ENCODE results near the gene ITPKC.
A peak's percentile ranks its signal among the peaks of the same experiment; 100 is the strongest.
"Not testable (repeated sequence)": the region's sequence is repeated elsewhere in the genome, so short reads cannot be mapped to it uniquely, and the experiment has no call there.

Gene ITPKC

DNA sequence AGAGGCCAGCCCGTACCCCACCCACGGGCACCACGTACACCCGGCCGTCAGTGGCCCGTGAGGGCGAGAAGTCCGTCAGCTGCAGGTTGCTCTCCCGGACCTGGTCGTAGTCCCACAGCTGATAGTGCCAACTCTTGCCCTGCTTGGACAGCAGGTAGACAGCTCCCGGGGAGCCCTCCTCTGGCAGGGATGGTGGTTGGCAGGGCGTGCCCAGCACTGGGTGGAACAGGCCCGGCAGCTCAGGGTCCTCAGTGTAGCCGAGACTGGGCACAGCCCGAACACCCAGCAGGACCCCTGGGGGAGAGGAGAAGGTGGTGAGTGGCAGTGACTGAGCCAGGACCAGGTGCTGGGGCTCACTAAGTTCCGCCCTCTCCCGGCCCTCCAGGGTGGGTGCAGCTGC is 25.6 kb downstream of the ITPKC start:
- DNase-seq = no peak

DNA sequence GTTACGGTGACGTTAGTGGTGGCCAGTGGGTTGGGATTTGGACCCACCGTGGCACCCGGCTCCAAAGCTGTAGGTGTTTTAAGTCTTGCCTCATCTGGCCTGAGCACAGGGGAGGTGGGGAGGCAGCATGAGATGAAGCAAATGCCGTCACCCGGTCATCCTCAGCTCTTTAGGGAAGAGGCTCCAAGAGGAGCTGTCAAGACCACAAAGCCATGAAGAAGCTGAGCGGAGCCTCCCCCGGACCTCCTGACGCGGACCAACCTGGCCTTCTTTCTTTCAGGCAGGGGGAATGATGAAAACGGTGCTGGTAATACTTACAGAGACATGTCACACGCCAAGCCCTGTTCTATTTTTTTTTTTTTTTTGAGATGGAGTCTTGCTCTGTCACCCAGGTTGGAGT is 26.0 kb downstream of the ITPKC start:
- no peak for DNase-seq

DNA sequence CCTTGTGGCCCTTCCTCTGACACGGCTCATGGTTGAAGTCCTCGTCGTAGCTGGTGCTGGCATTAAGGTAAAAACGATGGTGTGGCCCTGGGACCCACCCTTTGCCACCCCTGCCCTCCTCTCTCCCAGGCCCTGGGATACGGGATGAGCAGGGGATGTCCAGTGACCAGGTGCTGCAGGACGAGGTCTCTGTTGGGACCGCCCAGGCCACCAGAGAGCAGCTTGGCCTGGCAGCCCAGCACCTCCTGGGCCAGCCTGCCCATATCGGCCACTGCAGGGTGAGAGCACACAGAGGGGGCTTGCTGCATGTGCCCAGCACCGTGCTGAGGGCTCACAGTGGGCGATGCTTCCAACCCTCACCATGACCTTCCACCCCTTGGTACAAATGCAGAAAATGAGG is 27.0 kb downstream of the ITPKC start:
- no peak for DNase-seq

DNA sequence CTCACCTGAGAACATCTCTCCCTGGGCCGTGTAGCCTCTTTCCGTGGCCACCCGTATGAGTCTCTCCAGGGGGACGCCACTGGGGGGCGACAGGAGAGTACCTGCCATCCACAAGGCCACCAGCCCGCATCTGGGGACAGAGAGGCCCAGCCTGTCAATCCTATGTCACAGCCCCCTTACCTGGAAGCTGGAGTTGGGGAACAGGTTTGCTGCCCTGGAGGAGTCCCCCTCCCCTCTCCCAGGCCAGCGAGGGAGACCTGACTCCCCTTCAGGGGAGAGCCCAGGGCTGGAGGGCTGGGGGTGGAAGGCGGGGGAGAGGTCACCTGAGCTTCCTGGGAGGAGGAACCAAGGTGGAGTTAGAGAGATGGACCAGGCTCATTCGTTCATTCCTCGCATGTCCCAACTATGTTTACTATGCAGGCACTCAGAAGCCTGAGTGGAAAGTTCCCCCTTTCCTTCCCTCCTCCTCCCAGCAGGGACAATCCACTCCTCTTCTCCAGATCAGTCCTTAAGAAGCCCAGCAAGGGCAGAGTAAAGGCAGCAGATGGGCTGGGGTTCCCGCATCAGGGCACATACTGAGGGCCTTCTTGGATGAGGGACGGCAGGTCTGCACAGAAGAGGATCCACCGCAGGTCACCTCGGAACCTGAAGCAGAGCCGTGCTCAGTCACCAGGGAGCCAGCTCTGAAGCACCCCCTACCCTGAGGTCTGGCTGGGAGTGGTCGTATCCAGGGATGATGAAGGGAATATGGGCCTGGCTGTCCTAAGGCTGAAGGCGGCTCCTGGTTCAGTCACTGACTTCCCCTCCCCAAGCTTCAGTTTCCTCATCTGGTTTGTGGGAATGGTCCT is 27.9 kb downstream of the ITPKC start:
- DNase-seq = no peak

DNA sequence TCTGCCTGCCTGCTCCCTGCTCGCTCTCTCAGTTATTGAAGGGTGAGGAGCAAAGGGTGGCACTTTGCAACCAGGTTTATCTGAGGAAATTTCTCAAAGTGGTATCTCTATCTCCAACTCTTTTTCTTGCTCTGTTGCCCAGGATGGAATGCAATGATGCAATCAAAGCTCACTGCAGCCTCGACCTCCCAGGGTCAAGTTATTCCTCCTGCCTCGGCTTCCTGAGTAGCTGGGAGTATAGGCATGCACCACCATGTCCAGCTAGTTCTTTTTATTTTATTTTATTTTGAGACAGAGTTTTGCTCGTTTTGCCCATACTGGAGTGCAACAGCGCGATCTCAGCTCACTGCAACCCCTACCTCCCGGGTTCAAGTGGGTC is 28.5 kb downstream of the ITPKC start:
- no peak for DNase-seq

DNA sequence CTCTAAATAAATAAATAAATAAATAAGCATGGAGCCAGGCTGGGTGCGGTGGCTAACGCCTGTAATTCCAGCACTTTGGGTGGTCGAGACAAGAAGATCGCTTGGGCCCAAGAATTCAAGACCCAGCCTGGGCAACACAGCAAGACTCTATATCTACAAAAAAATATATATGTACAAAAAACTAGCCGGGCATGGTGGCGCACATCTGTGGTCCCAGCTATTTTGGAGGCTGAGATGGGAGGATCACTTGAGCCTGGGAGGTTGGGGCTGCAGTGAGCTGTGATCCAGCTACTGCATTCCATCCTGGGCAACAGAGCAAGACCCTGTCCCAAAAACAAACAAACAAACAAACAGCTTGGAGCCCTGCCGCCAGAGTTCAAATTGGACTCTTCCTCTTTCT is 30.6 kb downstream of the ITPKC start:
- no peak for DNase-seq

DNA sequence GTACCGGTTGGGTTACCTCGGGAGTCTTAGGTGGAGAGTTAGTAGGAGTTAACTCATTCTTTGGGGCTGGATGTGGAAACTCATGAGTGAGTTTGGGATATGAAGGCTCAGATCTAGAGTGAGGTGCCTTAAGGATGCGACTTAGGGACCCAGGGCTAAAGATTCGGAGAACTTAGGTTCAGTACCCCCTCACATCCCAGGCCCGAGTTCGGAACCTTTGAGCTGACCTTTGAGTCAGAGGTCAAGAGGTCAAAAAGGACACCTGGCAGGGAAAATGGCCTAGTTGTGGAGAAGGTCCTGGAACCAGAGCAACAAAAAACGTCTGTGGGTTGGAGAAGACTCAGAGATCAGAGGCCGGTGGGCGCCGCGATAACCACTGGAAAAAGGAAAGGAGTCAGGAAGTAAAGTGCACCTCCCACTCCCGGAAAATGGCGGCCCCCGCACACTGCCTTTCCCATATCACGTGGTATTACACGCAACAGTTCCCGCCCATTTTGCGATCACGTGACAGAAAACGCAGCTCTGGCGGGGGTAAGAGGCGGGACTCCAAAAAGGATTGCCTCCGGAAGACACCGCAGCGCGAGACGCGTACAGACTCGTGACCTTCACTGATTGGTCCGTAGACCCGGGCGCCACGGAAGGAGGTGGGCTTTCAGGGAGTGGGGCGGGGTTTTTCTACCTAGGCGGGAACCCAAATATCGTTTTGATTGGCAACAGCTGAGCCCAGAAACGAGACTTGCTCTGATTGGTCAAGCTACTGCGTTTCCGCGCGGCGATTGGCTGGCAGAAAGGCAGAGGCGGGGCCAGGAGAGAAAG is 33.4 kb downstream of the ITPKC start, which contains the start of gene ACTMAP:
TSS of gene ACTMAP (minus strand) at position 420 of the 816 bp plus-strand sequence. CDS start 674 bp downstream, outside the sequence.
- DNase-seq = peak; percentile 97 to 99

DNA sequence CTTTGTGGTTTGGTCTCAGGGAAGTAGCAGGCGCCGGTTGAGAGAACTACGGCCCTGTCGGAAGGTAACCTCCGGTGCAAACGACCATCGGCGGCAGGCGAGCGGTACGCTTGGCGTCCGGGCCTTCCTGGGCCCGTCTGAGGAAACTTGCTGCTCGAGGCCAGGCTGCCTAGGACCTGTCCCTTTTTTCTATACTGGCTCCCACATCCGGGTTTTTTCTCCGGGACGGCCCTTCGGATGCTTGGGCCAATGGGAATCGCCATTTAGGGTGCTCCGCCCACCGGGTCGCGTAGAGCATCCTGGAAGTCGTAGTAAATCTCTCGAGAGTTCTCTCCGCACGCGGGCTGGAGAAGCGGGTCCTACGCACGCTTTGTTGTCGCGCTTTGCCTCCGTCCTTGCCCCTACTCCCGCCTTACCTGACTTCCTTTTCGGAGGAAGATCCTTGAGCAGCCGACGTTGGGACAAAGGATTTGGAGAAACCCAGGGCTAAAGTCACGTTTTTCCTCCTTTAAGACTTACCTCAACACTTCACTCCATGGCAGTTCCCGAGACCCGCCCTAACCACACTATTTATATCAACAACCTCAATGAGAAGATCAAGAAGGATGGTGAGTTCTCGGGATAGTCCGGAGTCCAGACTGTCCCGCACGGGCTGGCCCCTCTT is 34.1 kb downstream of the ITPKC start, which contains the start of gene SNRPA:
TSS of gene SNRPA (plus strand) at position 330 of the 664 bp plus-strand sequence. CDS start at position 536, 206 bp downstream.
- peak; percentile 90 to 95 for DNase-seq

DNA sequence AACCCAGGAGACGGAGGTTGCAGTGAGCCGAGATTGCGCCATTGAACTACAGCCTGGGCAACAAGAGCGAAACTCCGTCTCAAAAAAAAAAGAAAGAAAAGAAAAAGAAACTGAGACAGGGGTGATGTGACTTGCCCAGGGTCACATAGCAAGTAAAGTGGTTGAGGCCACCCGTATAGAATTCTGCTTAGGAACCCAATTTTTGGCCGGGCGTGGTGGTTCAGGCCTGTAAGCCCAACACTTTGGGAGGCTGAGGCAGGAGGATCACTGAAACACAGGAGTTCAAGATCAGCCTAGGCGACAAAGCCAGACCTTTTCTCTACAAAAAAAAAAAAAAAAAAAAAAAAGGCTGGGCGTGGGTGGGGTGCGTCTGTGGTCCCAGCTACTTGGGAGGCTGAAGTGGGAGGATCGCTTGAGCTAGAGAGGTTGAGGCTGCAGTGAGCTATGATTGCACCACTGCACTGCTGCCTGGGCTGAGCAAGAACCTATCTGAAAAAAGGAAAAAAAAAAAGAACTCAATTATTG is 35.4 kb downstream of the ITPKC start:
- DNase-seq = no peak

DNA sequence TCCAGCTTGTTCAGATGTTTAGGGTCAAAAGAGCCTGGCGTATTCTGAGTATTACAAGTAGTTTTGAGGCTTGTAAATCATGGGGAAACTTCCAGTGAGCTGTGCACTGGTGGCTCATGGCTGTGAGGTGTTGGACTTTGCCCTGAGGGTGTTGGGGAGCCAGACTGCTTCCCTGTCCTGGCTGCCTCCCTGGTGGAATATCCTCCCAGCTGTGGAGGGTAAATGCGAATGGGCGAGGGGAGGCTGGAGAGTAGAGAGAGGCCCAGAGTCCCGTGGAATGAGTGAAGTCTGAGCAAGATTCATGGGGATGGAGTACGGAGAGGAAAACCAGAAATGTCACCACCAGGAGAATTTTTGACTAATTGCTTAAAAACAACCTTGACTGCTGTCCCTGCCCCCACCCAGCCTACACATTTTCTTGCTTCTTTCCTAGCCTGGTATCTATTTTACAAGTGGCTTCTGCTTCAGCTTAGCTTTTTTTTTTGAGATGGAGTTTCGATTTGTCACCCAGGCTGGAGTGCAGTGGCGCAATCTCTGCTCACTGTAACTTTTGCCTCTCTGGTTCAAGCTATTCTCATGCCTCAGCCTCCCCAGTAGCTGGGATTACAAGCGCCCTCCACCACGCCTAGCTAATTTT is 37.8 kb downstream of the ITPKC start:
- peak; percentile 14 to 27 for DNase-seq

DNA sequence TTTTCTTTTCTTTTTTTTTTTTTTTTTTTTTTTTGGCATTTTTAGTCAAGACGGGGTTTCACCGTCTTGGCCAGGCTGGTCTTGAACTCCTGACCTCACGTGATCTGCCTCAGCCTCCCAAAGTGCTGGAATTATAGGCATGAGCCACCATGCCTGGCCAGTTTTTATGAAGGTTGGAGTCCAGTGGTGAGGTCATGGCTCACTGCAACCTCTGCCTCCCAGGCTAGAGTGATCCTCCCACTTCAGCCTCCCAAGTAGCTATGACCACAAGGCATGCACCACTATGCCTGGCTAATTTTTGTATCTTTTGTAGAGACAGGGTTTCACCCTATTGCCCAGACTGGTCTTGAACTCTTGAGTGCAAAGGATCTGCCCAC is 38.3 kb downstream of the ITPKC start:
- no peak for DNase-seq

DNA sequence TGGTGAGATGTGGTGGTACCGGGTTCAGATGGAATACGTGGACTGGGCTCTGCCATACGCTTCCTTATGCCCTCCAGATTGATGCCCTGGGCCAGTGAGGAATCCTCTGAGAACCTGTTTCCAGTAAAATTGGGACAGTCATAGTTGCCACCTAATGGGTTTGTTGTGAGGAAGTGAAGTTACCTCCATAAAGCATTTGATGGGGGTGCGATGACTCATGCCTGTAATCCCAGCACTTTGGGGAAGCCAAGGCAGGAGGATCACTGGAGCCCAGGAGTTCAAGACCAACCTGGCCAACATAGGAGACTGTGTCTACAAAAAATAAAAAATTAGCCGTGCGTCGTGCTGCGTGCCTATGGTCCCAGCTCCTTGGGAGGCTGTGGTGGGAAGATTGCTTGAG is 38.9 kb downstream of the ITPKC start:
- DNase-seq = no peak

DNA sequence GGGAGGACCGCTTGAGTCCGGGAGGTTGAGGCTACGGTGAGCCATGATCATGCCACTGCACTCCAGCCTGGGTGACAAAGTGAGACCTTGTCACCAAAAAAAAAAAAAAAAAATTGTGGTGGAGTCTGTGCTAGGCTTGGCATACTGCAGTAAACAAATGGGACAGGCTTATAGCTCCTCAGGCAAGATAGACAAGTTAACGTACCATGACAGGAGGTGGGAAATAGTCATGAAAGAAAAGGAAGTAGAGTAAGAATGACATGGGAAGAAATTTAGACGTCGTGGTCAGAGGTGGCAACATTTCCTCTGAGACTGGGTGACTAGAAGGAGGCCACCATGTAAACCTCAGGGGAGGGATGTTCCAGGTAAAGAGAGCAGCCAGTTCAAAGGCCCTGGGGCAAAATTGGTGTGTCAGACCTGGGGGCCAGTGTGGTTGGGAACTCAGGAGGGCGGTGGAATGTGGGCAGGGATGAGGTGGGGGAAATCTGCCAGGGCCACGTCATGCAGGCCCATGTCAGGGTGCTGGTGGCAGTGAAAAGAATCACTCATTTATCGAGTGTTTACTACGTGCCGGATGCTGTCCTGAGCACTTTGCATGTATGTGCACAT is 39.7 kb downstream of the ITPKC start:
- no peak for DNase-seq

DNA sequence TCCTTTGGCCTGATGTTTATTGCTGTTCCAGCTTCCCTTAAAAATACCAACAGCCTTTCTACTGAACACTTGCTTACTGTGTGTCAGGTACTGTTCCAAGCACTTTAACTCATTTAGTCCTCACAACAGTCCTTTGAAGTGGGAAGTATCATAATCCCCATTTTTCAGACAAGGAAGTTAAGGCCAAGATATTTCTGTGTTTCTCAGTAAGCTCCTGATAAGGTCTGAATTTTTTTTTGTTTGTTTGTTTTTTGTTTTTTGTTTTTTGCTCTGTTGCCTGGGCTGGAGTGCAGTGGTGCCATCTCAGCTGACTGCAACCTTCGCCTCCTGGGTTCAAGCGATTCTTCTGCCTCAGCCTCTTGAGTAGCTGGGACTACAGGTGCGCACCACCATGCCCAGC is 41.6 kb downstream of the ITPKC start:
- DNase-seq = no peak

DNA sequence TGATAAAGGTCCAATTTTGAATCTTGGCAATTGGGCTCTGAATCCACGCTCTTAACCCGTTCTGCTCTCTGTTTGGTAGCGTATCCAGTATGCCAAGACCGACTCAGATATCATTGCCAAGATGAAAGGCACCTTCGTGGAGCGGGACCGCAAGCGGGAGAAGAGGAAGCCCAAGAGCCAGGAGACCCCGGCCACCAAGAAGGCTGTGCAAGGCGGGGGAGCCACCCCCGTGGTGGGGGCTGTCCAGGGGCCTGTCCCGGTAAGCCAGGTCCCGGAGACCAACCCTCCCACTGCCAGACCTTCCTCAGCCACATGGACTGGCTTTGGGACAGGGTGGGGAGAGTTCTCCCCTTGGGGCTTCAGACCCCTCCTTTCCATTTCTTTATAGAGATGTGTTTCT is 42.4 kb downstream of the ITPKC start:
- no peak for DNase-seq

DNA sequence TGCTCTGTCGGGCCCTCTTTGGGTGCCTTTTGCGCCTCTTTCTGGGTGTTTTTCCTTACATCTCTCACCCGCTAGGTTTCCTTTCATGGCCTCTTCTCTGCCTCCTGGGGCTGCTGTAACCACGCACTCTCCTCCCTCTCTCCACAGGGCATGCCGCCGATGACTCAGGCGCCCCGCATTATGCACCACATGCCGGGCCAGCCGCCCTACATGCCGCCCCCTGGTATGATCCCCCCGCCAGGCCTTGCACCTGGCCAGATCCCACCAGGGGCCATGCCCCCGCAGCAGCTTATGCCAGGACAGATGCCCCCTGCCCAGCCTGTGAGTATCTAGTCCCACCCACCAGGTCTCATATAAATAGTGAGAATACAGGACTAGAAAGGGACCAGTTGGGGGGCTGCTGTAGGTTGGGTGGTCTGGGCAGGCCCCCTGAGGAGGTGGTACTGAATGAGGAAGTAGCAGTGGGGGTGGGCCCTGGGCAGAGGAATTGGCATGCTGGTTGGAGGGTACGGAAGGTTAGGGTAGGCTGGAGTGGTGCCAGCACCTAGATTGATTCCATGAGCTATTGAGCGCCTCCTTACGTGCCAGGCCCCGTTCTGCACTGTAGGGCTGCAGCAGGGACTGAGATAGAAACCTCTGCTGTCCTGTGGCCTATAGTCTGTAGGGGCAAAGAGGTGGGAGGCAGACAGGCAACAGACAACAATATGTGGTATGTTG is 46.0 kb downstream of the ITPKC start:
- DNase-seq = no peak

DNA sequence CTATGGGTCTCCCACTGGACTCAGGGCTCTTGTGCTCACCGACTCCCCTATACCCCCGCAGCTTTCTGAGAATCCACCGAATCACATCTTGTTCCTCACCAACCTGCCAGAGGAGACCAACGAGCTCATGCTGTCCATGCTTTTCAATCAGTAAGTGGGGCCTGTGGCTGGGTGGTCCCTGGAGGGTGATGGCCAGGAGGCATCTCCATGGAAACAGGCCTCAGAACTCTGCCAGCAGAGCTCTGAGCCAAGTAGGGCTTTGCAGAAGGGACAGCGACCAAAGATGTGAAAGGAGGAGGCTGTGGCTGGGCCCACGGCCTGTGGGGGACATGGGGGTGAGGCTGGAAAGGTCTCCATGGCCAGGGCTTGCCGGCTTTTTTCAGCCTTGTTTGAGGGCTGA is 46.6 kb downstream of the ITPKC start:
- no peak for DNase-seq

DNA sequence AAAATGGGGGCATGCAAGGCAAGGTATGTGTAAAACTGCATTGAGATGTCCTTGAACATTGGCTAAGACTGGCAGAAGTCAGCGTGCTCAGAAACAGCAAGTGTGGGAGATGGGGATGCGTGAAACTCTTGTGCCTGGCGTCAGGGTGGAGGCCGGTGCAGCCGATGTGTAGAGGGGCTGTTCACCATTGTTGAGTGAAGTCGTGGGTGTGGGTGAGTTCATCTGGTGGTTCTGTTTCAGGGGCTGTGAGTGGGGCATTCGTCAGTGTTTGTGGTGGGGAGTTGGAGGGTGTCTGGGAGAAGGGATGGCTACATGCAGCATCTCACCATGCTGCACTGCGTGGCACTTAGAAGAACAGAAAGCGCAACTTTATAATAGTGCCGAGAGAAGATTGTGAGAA is 47.1 kb downstream of the ITPKC start:
- DNase-seq = no peak

DNA sequence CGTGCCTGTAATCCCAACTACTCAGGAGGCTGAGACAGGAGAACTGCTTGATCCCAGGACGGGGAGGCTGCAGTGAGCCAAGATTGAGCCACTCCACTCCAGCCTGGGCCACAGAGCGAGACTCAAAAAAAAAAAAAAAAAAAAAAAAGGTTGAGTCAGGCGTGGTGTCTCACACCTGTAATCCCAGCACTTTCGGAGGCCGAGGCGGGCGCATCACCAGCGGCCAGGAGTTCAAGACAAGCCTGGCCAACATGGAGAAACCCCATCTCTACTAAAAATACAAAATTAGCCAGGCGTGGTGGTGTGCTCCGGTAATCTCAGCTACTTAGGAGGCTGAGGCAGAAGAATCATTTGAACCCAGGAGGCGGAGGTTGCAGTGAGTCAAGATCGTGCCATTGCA is 49.5 kb downstream of the ITPKC start:
- DNase-seq = not testable (repeated sequence)

DNA sequence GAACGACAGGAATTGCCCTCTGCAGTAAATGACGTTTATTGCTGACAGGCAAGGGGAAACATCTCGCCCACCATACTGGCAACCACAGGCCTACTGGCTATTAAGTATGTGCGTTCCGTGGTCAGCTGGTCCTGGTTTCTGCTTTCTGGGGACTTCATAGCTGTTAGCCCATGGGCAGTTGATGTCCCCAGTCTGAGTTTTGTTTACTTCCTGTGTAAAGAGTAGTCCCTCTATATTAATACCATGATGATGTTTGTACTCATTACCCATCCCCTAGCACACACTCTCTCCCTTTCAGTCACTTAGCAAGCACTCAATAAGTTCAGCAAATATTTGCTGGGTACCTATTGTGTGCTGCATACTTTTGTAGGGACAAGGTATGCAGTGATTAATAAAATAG is 52.0 kb downstream of the ITPKC start:
- no peak for DNase-seq

DNA sequence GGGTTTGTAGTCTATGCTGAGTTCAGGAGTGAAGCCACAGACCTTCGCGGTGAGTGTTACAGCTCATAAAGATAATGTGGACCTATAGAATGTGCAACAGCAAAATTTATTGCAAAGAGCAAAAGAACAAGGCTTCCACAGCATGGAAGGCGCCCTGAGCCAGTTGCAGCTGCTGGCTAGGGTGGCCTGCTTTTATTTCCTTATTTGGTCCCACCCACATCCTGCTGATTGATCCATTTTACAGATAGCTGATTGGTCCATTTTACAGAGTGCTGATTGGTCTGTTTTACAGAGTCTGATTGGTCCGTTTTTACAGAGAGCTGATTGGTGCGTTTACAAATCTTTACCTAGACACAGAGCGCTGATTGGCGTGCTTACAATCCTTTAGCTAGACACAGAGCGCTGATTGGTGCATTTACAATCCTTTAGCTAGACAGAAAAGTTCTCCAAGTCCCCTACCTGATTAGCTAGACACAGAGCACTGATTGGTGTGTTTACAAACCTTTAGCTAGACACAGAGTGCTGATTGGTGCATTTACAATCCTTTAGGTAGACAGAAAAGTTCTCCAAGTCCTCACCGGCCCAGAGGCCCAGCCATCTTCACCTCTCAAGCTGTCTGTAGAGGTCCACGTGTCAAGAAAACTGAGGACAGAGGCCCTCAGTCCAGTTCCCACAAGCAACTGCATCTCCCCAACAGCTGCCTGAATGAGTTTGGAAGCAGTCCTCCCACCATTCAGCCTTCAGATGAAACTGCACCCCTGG is 54.4 kb downstream of the ITPKC start:
- not testable (repeated sequence) for DNase-seq

Data from AML-193 (cell line).